ENCODE data around the gene RUVBL2. TPM values are rescaled to one million over a fixed set of nuclear protein-coding genes. Genes with fewer than 3 reads are reported as not detected.
A peak's percentile ranks its signal among the peaks of the same experiment; 100 is the strongest.

Gene RUVBL2
- total and polyA plus RNA-seq, 2 donors (not counting 3 experiments of a cell fraction or from before 2014, with no cell fraction given) = 115 to 185 TPM

DNA sequence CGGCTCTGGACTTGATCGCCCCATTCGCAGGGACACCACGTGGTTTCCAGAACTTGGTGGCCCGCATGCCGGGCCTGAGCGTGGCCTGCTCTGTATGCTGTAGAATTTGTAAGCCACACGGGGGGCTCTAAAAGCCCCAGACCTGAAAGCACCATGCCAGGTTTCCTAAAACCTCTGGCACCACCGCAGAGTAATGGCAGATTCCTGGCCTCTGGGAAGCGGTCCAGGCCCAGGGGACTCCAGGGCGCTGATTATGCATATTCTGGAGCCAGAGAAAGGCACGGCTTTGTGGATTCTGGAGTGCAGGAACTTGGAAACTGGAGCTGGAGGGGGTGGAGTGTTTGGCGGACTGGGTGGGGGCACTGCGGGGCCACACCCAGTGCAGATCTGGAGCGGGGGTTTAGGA, 24.9 kb upstream of the RUVBL2 start:
- ChIA-PET POLR2A (no interaction called here), CTCF (interaction anchor here (0.8 to 3.8 kb wide), 2 partner anchors 126 to 179 kb away, joined by 3 to 133 read pairs; no protein-coding TSS in a partner anchor)
- TSS peak; percentile 38 for BruUV-seq (replicated peaks)
- Histone ChIP-seq H3K4me2 (ENCODE audit: insufficient read depth, low read length) (no peak overlapping the region), H3K9ac (replicated peaks; ENCODE audit: extremely low read depth, insufficient read depth, low read length) (no peak overlapping the region), H3K4me3 (replicated peaks in 1 of 3; ENCODE audit: insufficient read depth in 1 of 3, low read depth in 1 of 3, low read length in 3 of 3) (no peak overlapping the region), H3K27me3 (ENCODE audit: control insufficient read depth in 2 of 2, insufficient read depth in 2 of 2, low read length in 2 of 2) (no peaks in the 10 kb centered on the region), H3K27ac (ENCODE audit: insufficient read depth, low read depth, low read length) (no peak overlapping the region), H2AFZ (ENCODE audit: low read depth, low read length) (no peak overlapping the region), H4K20me1 (replicated peaks; ENCODE audit: control insufficient read depth, extremely low read depth, insufficient read depth, low read length) (peaks cover 3% of the 10 kb centered on the region), H3K79me2 (ENCODE audit: control insufficient read depth, insufficient read depth, low read length) (peaks cover 16% of the 10 kb centered on the region), H3K9me3 (replicated peaks; ENCODE audit: control insufficient read depth, insufficient read depth, low read length) (no peaks in the 10 kb centered on the region), H3K9me1 (replicated peaks; ENCODE audit: control insufficient read depth, extremely low read depth, insufficient read depth, low read length) (no peaks in the 10 kb centered on the region), H3K4me1 (ENCODE audit: control insufficient read depth, extremely low read depth, insufficient read depth, low read length) (peaks cover 10% of the 10 kb centered on the region), H3K36me3 (ENCODE audit: control insufficient read depth in 2 of 2, extremely low read depth in 1 of 2, insufficient read depth in 2 of 2, low read length in 2 of 2) (peaks cover 5 to 11% of the 10 kb centered on the region in 2 experiments)
- intact Hi-C loops (cut with micrococcal nuclease) = no loop called here
- TF ChIP-seq GATA2 (IDR thresholded peaks at IDR 0.05; ENCODE audit: insufficient read depth, insufficient read length, low read depth, low read length) (no peak), JUN (IDR thresholded peaks at IDR 0.05; ENCODE audit: borderline replicate concordance, insufficient read depth, insufficient read length, low read depth) (no peak), FOS (IDR thresholded peaks at IDR 0.05; ENCODE audit: borderline replicate concordance, insufficient read depth, low read length) (no peak), POLR2AphosphoS5 (IDR thresholded peaks at IDR 0.05; ENCODE audit: insufficient read depth, low read depth, low read length) (no peak), MYC (IDR thresholded peaks at IDR 0.05; ENCODE audit: low read depth, low read length) (no peak), POLR2A (IDR thresholded peaks at IDR 0.05; ENCODE audit: low read depth, low read length) (no peak), EZH2 (IDR thresholded peaks at IDR 0.05; ENCODE audit: borderline replicate concordance, low read depth, low read length, severe bottlenecking) (no peak)
- TF ChIP-seq, protein P1, sequence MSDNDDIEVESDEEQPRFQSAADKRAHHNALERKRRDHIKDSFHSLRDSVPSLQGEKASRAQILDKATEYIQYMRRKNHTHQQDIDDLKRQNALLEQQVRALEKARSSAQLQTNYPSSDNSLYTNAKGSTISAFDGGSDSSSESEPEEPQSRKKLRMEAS (IDR thresholded peaks at IDR 0.05; ENCODE audit: insufficient read depth, insufficient read length) = no peak
- TF ChIP-seq, protein P2, sequence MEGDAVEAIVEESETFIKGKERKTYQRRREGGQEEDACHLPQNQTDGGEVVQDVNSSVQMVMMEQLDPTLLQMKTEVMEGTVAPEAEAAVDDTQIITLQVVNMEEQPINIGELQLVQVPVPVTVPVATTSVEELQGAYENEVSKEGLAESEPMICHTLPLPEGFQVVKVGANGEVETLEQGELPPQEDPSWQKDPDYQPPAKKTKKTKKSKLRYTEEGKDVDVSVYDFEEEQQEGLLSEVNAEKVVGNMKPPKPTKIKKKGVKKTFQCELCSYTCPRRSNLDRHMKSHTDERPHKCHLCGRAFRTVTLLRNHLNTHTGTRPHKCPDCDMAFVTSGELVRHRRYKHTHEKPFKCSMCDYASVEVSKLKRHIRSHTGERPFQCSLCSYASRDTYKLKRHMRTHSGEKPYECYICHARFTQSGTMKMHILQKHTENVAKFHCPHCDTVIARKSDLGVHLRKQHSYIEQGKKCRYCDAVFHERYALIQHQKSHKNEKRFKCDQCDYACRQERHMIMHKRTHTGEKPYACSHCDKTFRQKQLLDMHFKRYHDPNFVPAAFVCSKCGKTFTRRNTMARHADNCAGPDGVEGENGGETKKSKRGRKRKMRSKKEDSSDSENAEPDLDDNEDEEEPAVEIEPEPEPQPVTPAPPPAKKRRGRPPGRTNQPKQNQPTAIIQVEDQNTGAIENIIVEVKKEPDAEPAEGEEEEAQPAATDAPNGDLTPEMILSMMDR (IDR thresholded peaks at IDR 0.05; ENCODE audit: extremely low read depth in 1 of 2, insufficient read depth in 1 of 2, low read depth in 1 of 2, low read length in 2 of 2) = no peak
- dilution Hi-C loops (cut with MboI; ENCODE audit: extremely low pct_ligation_motif_present, low sequenced_read_pairs) = no loop called here
- DNase-seq (ENCODE audit: low read depth, low spot score) (no peak), FAIRE-seq (no peak)
